PC-3 (cell line): ENCODE data around the gene SPINDOC. TPM values are rescaled to one million over a fixed set of nuclear protein-coding genes. Genes with fewer than 3 reads are reported as not detected.

Experiments
- ATAC-seq: fragments of 200-7000 bp; cut with Tn5 transposase; 2 replicates; pipeline ENCODE4 v1.9.1; 2020; ENCODE audit warnings: mild to moderate bottlenecking, moderate library complexity
- BruUV-seq: library from RNA; stranded (reverse); fragments of 400-500 nt; replicated peaks from 2 replicates; lab custom pipeline; 2021; lab: Mats Ljungman, UMichigan
- CTCF ChIA-PET: fragments of 300-600 bp; sonication (Branson Sonifier 250); formaldehyde crosslinking; loops from one replicate; lab custom pipeline; 2022; ENCODE audit warnings: antibody characterized with exemption; lab: Charles Lee
- POLR2A ChIA-PET: fragments of 300-600 bp; sonication (Branson Sonifier 250); formaldehyde crosslinking; loops from one replicate; lab custom pipeline; 2022; ENCODE audit warnings: antibody characterized with exemption; ENCODE audit not compliant: unreplicated experiment; lab: Charles Lee
- DNase-seq: peaks from one replicate; pipeline ENCODE4 v3.0.0-alpha.2; 2015
- H2AFZ ChIP-seq: fragments of 300-600 bp; sonication (generic); 2 replicates; pipeline ENCODE4 v1.6.0; 2016; ENCODE audit warnings: antibody characterized with exemption, low read length
- H3F3A ChIP-seq: fragments of 300-600 bp; sonication (generic); one replicate; pipeline ENCODE4 v1.6.0; 2017; ENCODE audit warnings: antibody characterized with exemption, low read length, control low read depth, mild to moderate bottlenecking; ENCODE audit not compliant: unreplicated experiment
- H3K27ac ChIP-seq: fragments of 300-600 bp; sonication (generic); 2 replicates; pipeline ENCODE4 v1.5.1; 2016; ENCODE audit warnings: mild to moderate bottlenecking, low read length
- H3K27me3 ChIP-seq: fragments of 300-600 bp; sonication (generic); 2 replicates; pipeline ENCODE4 v1.6.1; 2016; ENCODE audit warnings: low read length, mixed read lengths
- H3K36me3 ChIP-seq: fragments of 300-600 bp; sonication (generic); 2 replicates; pipeline ENCODE4 v1.6.1; 2016; ENCODE audit warnings: low read depth, mixed run types, low read length, mixed read lengths
- H3K4me1 ChIP-seq: fragments of 300-600 bp; sonication (generic); 2 replicates; pipeline ENCODE4 v1.5.1; 2016; ENCODE audit warnings: low read length; ENCODE audit not compliant: insufficient read depth
- H3K4me2 ChIP-seq: fragments of 300-600 bp; sonication (generic); 2 replicates; pipeline ENCODE4 v1.6.0; 2016; ENCODE audit warnings: low read length
- H3K4me3 ChIP-seq: fragments of 300-600 bp; sonication (generic); 2 replicates; pipeline ENCODE4 v1.5.1; 2016; ENCODE audit warnings: mild to moderate bottlenecking, low read length, mixed read lengths
- H3K79me2 ChIP-seq: fragments of 300-600 bp; sonication (generic); 2 replicates; pipeline ENCODE4 v1.6.1; 2017; ENCODE audit warnings: low read length, mixed read lengths
- H3K9ac ChIP-seq: fragments of 300-600 bp; sonication (generic); 2 replicates; pipeline ENCODE4 v1.6.0; 2016; ENCODE audit warnings: mild to moderate bottlenecking, low read length
- H3K9me2 ChIP-seq: fragments of 300-600 bp; sonication (generic); replicated peaks from 2 replicates; pipeline ENCODE4 v1.6.1; 2016; ENCODE audit warnings: mixed run types, low read length, mixed read lengths
- H3K9me3 ChIP-seq: fragments of 300-600 bp; sonication (generic); 2 replicates; pipeline ENCODE4 v1.6.1; 2016; ENCODE audit warnings: low read length, mixed read lengths
- H4K20me1 ChIP-seq: fragments of 300-600 bp; sonication (generic); 2 replicates; pipeline ENCODE4 v1.6.1; 2016; ENCODE audit warnings: low read length, mixed read lengths
- EZH2 ChIP-seq: fragments of 300-600 bp; sonication (generic); IDR thresholded peaks from one replicate; pipeline ENCODE4 v1.6.1; 2017; ENCODE audit warnings: antibody characterized with exemption, mild to moderate bottlenecking, low read length; ENCODE audit not compliant: unreplicated experiment
- EZH2phosphoT487 ChIP-seq: fragments of 300-600 bp; sonication (generic); IDR thresholded peaks from 2 replicates; pipeline ENCODE4 v1.6.1; 2018; ENCODE audit warnings: mild to moderate bottlenecking, antibody characterized with exemption, low read length, borderline replicate concordance
- intact Hi-C: fragments of 100-400 bp; cut with micrococcal nuclease; formaldehyde crosslinking; loops from 2 replicates; pipeline ENCODE4 v1.9.0; 2023
- total RNA-seq: library from RNA; depleted of rRNA; stranded (reverse); fragments of >200 nt; gene quantifications from 2 replicates; pipeline ENCODE4 v1.2.3, GENCODE V29; 2014
- TF ChIP-seq, protein P1 (sequence below): fragments of 300-600 bp; sonication (generic); conservative IDR thresholded peaks from 2 replicates; pipeline ENCODE4 v1.5.1; 2017; ENCODE audit warnings: antibody characterized with exemption, low read depth, mild to moderate bottlenecking, low read length

Gene SPINDOC
- total RNA-seq, 1 experiment from 2014 or later = 61.5 TPM

DNA sequence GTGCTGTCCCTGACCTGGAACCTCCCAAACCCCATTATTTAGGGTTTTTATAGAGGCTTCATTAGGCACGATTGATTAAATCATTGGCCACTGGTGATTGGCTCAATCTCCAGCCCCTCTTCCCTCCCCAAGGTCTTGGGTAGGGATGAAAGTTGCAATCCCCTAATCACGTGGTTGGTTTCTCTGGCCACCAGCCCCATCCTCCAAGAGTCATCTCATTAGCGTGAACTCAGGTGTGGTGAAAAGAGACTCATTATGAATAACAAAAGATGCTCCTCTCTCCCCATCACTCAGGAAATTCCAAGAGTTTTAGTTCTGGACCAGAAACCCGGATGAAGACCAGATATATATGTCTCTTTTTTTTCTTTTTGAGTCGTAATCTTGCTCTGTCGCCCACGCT is 18.1 kb downstream of the SPINDOC start:
- DNase-seq (no peak), ATAC-seq (no peak)
- Histone ChIP-seq H3K9me3 (no peaks in the 10 kb centered on the region), H3K4me2 (no peak overlapping the region), H3K79me2 (no peaks in the 10 kb centered on the region), H3F3A (no peaks in the 10 kb centered on the region), H3K4me3 (no peak overlapping the region), H3K27me3 (no peaks in the 10 kb centered on the region), H4K20me1 (no peaks in the 10 kb centered on the region), H3K9me2 (no peaks in the 10 kb centered on the region), H3K27ac (no peak overlapping the region), H2AFZ (no peak overlapping the region), H3K9ac (no peak overlapping the region), H3K4me1 (no peaks in the 10 kb centered on the region), H3K36me3 (peaks cover 3% of the 10 kb centered on the region; the same call in 1 of the 2 replicates)
- intact Hi-C loops = no loop called here
- TF ChIP-seq EZH2phosphoT487 = no peak
- no peak for TF ChIP-seq EZH2
- TF ChIP-seq, protein P1, sequence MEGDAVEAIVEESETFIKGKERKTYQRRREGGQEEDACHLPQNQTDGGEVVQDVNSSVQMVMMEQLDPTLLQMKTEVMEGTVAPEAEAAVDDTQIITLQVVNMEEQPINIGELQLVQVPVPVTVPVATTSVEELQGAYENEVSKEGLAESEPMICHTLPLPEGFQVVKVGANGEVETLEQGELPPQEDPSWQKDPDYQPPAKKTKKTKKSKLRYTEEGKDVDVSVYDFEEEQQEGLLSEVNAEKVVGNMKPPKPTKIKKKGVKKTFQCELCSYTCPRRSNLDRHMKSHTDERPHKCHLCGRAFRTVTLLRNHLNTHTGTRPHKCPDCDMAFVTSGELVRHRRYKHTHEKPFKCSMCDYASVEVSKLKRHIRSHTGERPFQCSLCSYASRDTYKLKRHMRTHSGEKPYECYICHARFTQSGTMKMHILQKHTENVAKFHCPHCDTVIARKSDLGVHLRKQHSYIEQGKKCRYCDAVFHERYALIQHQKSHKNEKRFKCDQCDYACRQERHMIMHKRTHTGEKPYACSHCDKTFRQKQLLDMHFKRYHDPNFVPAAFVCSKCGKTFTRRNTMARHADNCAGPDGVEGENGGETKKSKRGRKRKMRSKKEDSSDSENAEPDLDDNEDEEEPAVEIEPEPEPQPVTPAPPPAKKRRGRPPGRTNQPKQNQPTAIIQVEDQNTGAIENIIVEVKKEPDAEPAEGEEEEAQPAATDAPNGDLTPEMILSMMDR = no peak
- ChIA-PET POLR2A (no interaction called here), CTCF (interaction anchor here (0.6 kb wide), 1 partner anchor 321 kb away, joined by 4 read pairs; no protein-coding TSS in a partner anchor)
- no TSS peak for BruUV-seq

DNA sequence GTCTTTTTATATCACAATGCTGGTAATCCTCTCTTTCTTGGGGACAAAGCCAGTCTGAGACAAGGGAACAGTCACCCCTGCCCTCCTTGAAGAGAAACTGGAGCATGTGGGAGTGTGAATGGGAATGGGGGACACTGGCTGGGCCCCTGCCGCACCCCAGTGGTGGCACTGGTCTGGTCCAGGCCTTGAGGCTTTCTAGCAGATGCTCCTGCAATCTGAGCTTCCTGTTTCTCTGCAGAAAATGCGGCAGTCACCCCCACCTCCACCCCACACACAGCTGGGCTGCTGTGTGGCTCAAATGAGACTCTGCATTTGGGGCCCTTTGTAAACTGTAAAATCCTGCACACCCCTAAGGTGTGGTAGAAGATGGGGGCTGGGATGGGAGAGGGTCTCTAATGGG is 19.1 kb downstream of the SPINDOC start:
- no TSS peak for BruUV-seq
- POLR2A ChIA-PET = no interaction called here
- Histone ChIP-seq H3K9me2 (no peaks in the 10 kb centered on the region), H3K4me3 (no peak overlapping the region), H3K9me3 (no peaks in the 10 kb centered on the region), H3K4me1 (peaks cover under 1% of the 10 kb centered on the region; the same call in 1 of the 2 replicates), H3K27ac (no peak overlapping the region), H3K79me2 (no peaks in the 10 kb centered on the region), H3K27me3 (no peaks in the 10 kb centered on the region), H3K36me3 (no peaks in the 10 kb centered on the region), H4K20me1 (no peaks in the 10 kb centered on the region), H2AFZ (no peak overlapping the region), H3K4me2 (no peak overlapping the region), H3F3A (no peaks in the 10 kb centered on the region), H3K9ac (no peak overlapping the region)
- no peak for ATAC-seq
- TF ChIP-seq, protein P1 = no peak
- TF ChIP-seq EZH2 (no peak), EZH2phosphoT487 (no peak)
- intact Hi-C loops = no loop called here
- CTCF ChIA-PET = no interaction called here
- DNase-seq = no peak

DNA sequence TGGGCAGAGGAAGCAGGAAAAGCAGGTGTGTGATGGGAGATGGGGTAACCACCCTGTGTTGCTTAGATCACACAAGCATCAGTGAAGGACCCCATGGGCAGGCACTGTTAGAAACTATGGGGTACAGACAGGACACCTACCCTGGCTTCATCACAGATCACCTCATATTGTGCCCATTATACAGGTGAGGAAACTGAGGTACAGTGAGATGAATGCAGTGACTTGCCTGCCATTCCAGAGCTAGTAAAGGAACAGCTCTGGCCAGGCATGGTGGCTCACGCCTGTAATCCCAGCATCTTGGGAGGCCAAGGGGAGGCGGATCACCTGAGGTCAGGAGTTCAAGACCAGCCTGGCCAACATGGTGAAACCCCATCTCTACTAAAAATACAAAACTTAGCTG is 19.8 kb downstream of the SPINDOC start:
- H3K9me2 ChIP-seq = no peaks in the 10 kb centered on the region
- H2AFZ ChIP-seq = no peak overlapping the region
- no peaks in the 10 kb centered on the region for H3K27me3 ChIP-seq
- no peaks in the 10 kb centered on the region for H3K79me2 ChIP-seq
- no peaks in the 10 kb centered on the region for H3K36me3 ChIP-seq
- H3F3A ChIP-seq = no peaks in the 10 kb centered on the region
- intact Hi-C loops = no loop called here
- H3K4me2 ChIP-seq = no peak overlapping the region
- peaks cover 8% of the 10 kb centered on the region for H3K4me1 ChIP-seq
- no peak overlapping the region for H3K27ac ChIP-seq
- H3K9me3 ChIP-seq = no peaks in the 10 kb centered on the region
- H3K4me3 ChIP-seq = no peak overlapping the region
- DNase-seq (no peak), ATAC-seq (no peak)
- no peak overlapping the region for H3K9ac ChIP-seq
- H4K20me1 ChIP-seq = no peaks in the 10 kb centered on the region
- ChIA-PET POLR2A (no interaction called here), CTCF (no interaction called here)
- TF ChIP-seq, protein P1 = no peak
- TF ChIP-seq EZH2 (no peak), EZH2phosphoT487 (no peak)
- no TSS peak for BruUV-seq
